ENCODE results near the gene MSRB3. TPM values are rescaled to one million over a fixed set of nuclear protein-coding genes. Genes with fewer than 3 reads are reported as not detected.

The MSRB3 gene
- total RNA-seq: 38.5 and 45.8 TPM in 2 replicates

DNA sequence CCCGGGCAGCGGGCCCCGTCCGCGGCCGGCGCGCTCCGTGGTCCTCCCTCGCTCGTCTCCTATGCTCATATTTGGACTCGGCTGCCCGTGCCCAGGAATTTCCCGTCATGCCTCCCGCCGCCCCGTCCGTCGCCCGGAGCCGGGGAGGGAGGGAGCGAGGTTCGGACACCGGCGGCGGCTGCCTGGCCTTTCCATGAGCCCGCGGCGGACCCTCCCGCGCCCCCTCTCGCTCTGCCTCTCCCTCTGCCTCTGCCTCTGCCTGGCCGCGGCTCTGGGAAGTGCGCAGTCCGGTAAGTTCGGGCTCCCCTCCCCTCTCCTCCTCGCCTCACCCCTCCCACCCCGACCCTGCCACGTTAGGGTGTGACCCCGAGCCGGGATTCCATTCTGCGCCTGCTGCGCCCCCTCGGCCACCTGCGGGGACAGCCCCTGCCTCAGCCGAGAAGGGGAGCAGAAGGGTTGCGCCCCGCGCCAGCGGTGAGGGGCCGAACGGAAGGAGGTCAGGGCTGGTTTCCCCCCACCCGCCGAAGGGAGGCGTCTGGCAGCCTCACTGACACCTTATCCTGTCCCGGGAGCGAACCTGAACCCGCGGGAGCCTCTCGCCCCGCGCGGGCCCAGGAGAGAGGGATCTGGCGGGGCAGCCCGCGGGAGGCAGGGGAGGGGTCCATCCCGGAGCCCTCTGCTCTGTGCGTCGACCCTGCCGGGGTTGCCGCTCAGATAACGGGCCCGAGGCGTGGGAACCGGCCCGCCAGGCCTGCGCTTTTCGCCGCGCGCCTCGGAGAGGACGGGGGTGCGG lies at the start of gene MSRB3:
Gene MSRB3 (plus strand): TSS at position 108 of the 793 bp plus-strand sequence. CDS start 29,897 bp downstream, outside the sequence.

Other genes with a start within 250 kb of the MSRB3 start
- not detected in 2 replicates for gene WIF1, start 157.4 kb upstream of the MSRB3 start, total RNA-seq
- 22.9 and 28.6 TPM in 2 replicates for gene LEMD3, start 109.1 kb upstream of the MSRB3 start, total RNA-seq